Stimulated activated CD4-positive, alpha-beta T cell treated with anti-CD3 and anti-CD28 coated beads, Interleukin-1b, Interleukin-23, amount 100 ng/mL, for 48 hours (primary cell): Measurements from ENCODE around the gene KIF20A.
"Not testable (repeated sequence)": the region's sequence is repeated elsewhere in the genome, so short reads cannot be mapped to it uniquely, and the experiment has no call there.

Experiments used
- DNase-seq: peaks from one replicate; pipeline ENCODE4 v3.0.0-alpha.2; 2020

KIF20A gene

DNA sequence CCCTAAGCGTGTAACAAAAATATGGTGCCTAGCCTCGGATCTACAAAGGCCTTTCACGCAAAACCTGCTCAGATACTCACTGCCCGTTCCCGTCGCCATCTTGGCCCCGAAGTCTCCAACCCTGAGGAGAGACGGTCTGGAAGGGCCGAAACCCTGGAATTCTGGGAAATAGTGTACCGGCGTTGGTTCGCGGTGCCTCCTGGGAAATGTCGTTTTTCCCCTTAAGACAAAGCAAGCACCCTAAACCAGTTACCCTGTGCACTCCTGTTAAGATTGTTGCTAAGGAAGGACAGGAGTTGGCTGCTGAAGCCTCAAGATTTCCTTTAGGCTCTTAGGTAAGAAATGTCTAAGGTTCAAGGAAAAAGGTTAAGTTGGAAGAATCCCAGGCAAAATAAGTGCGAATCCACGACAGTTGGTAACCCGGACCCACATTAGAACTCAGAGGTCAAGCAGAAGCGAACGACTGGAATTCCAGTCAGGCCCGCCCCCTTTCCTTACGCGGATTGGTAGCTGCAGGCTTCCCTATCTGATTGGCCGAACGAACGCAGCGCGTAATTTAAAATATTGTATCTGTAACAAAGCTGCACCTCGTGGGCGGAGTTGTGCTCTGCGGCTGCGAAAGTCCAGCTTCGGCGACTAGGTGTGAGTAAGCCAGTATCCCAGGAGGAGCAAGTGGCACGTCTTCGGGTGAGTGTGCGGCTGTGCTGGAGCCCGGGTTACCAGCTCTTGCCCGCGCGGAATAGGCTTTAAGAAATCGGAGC, at the start of gene KIF20A, which contains the start of gene BRD8:
KIF20A (plus strand) TSS at position 597 of the 761 bp plus-strand sequence. CDS start 569 bp downstream, outside the sequence.
BRD8 (minus strand) TSS at position 115 of the 761 bp plus-strand sequence; CDS start at position 99, 16 bp downstream.
- peak; percentile 91 for DNase-seq

GRCh38 chr5:138129347-138129746, 49.6 kb upstream of the KIF20A start:
- no peak for DNase-seq

GRCh38 chr5:138132543-138132942, 46.4 kb upstream of the KIF20A start:
- no peak for DNase-seq

DNA sequence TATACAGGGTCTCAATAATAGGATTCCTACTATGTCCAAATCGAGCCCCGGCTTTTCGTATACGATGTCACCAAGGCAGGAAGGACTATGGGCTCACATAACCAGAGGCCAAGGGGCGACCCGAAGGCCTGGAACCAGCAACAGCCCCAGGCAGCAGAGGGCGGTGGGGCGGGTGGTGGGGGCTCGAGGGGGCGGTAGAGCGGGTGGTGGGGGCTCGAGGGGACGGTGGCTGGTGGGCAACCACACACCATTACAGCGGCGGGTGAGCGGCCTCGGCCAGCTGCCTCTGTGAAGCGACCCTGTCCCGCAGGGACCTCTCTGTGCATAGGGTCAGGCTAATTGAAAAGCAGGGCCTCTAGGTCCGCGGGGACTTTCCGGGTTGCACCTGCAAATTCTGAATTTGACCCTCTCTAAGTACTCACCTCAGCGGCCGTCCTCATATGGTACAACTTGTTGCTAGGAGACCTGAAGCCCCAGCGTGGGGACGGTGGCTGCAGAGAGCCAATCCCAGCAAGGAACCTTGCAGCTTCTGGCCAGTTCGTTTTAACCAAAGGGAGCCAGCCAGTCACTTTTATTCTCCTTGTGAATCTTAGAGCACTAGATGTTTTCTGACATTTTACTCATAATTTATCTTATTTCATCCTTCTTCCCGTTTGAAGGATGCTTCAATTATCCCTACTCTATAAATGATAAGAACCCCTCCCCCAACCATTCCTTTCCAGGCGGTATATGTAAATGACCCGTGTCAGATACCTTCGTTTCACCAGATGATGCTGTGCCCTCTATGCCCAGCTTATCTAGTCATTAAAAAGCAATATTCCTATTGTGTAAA, 39.7 kb upstream of the KIF20A start, which contains the start of gene NME5:
NME5 (minus strand) TSS at position 480 of the 832 bp plus-strand sequence. CDS start 648 bp downstream, outside the sequence.
- no peak for DNase-seq

DNA sequence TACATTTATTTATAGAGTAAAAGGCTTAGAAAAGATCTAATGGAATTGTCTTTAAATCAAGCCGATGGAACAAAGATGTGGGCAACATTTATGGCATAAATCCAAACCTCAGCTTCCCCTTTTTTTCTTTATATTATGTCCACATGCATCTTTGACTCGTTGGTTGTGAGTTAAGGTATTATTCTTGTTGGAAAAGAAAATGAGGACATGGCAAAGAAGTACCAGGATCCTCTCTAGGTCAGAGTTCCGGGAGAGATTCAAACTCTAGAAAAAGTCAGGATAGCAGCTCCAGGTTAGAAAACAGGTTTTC, 39.2 kb upstream of the KIF20A start:
- no peak for DNase-seq

- DNase-seq = no peak
Observed at GRCh38 chr5:138140268-138140667, 38.6 kb upstream of the KIF20A start.

DNA sequence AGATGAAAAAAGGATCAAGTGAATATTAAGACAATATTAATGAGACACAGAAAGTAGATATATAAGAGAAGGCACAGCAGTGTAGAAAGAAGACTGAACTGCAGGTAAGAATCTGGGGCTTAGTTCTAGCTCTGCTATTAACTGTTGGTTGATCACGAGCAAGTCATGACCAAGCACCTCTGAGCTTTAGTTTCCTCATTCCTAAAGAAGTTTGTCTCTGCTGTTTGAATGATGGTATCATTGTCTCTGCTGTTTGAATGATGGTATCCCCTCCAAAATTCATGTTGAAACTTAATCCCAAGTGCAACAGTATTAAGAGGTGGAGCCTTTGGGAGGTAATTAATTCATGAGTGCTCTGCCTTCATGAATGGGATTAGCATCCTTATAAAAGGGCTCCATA, 37.2 kb upstream of the KIF20A start:
- DNase-seq = no peak

- DNase-seq = not testable (repeated sequence)
Observed at GRCh38 chr5:138143578-138143977, 35.3 kb upstream of the KIF20A start.

DNA sequence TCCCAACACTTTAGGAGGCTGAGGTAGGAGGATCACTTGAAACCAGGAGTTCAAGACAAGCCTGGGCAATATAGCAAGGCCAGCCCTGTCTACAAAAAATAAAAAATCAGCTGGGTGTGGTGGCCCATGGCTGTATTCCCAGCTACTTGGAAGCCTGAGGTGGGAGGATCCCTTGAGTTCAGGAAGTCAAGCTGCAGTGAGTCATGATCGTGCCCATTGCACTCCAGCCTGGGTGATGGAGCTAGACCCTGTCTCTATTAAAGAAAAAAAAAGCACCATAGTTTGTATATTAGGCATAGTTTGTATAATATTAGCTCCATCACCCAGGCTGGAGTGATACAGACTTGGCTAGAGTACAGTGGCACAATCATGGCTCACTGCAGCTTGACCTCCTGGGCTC, 30.1 kb upstream of the KIF20A start:
- no peak for DNase-seq

- DNase-seq = no peak
Observed at GRCh38 chr5:138149530-138149929, 29.4 kb upstream of the KIF20A start.

GRCh38 chr5:138155977-138156376, 22.9 kb upstream of the KIF20A start:
- DNase-seq = not testable (repeated sequence)

GRCh38 chr5:138157626-138158025, 21.3 kb upstream of the KIF20A start:
- DNase-seq = no peak

DNA sequence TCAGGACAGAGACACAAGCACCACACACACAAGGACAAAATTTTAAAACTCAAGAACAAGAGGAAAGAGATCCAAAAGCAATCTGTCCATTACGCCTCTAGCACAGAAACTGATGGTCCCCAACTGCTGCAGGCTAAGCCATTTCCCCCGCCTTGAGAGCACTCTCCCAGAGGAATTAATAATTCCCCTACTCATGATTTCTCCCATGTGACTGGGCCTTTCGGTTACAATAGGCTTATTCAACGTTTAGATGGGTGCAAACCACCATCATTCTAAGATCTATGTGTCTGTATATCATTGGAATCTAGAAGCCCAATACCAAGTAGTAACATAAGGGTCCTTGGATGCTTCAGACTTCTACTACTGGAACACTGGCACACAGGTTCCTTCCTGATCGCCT, 19.2 kb upstream of the KIF20A start:
- no peak for DNase-seq

DNA sequence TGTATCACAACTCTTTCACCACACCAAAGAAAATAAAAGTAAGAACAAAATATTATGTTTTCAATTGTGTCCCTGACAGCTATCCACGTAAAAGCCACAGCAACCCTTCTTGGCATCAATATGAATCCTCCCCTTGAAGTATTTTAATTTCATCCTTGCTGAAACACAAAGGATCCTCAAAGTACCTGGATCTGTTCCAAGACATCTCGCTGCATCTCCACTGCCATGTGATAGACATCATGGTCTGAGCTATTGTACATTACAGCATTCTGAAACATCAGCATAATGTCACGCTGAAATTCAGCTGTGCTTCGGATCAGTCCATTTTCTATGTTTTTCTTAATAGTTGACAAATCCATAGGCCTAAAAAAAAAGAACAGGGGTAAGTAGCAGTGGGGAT, 18.2 kb upstream of the KIF20A start:
- no peak for DNase-seq

- no peak for DNase-seq
Observed at GRCh38 chr5:138163721-138164120, 15.2 kb upstream of the KIF20A start.

- DNase-seq = no peak
Observed at GRCh38 chr5:138169124-138169523, 9.8 kb upstream of the KIF20A start.

DNA sequence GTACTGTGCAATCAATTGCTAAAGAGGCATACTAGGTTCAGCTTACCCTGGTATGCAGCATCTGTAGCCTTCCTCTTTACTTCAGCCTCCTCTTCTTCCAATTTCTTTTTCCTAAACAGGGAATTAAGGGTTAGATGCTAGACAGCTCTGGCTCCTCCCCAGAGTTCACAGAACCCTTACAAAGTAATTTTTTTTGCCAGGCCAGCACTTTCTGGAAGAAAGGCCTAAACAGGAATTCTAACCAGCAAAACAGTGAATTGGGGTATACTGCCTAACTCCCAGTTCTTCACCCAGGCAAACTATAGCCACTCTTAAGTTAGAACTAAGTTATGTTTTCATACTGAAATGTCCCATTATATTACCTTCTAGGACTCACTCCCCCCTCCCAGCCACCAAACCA, 8.6 kb upstream of the KIF20A start:
- DNase-seq = no peak

DNA sequence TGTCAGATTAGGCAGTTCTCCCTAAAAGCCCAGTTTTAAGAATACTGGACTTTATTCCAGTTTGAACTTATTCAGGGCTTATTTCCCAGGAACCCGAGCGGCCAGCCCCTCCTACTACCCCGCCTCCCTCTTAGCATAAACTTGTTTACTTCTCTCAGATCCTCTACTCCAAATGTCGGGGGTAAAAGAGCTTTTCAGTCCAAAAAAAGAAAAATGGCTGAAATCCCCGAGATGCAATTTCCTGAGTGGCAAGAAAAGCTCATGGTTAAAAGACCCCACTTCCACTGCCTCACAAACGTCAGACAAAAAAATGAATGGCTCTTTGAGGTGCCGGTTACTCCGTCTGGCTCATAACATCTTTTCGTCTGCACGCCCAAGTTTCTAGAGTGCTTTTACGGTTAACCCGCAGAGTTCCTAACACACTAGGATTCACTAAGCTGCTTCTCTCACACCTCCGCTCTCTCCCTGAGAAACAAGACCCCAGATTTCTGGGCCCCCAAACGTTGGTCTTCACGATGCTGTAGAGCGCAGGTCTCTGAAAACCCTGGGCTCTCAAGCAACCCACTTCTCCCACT, 884 bp upstream of the KIF20A start:
- DNase-seq = peak; percentile 12

DNA sequence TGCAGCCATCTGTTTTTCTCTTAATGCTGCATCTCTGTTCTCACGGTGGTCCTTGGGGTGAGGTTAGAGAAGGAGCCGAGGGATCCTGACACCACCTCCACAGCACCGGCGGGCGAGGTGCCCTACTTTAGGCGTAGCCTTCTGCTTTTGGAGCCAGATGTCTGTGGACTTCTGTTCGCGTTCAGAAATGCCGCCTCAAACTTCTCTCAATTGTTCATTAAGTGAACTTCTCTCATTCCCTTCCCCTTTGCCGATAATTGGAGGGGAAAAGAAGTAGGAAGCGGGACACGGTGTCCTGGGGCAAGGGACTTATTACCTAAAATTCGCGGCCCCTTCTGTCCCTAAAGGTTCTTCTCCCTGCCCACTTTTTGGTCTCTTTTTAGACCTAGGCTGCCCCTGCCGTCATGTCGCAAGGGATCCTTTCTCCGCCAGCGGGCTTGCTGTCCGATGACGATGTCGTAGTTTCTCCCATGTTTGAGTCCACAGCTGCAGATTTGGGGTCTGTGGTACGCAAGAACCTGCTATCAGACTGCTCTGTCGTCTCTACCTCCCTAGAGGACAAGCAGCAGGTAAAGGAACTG, 455 bp downstream of the KIF20A start:
- DNase-seq = no peak

GRCh38 chr5:138180183-138180782, 1.4 kb downstream of the KIF20A start:
- DNase-seq = no peak

- DNase-seq = no peak
Observed at GRCh38 chr5:138180841-138181240, 1.9 kb downstream of the KIF20A start.

GRCh38 chr5:138182808-138183207, 3.9 kb downstream of the KIF20A start:
- DNase-seq = no peak

DNA sequence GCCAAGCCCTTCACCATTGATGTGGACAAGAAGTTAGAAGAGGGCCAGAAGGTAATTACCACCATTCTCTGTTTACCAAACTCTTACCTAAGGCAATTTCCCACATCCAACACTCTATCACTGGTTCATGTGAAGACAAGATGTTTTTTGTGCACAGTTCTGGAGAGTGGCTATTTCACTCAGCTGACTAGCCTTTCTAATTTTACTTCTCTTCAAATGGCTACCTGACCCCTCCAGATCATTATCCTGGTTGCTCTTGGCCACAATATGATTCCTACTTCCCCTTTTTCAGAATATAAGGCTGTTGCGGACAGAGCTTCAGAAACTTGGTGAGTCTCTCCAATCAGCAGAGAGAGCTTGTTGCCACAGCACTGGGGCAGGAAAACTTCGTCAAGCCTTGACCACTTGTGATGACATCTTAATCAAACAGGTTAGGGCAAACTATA, 7.1 kb downstream of the KIF20A start:
- no peak for DNase-seq
